GM12801 (cell line): ENCODE data around the gene COL13A1.

Experiments
- CTCF ChIP-seq: IDR thresholded peaks from one replicate; pipeline ENCODE4 v1.5.1; 2011; ENCODE audit warnings: control low read depth; ENCODE audit not compliant: insufficient read length; ENCODE audit errors: extremely low read depth

COL13A1 gene

GRCh38 chr10:69831231-69831855 lies 29.6 kb downstream of the COL13A1 start:
- no peak for TF ChIP-seq CTCF

- no peak for TF ChIP-seq CTCF
Observed at GRCh38 chr10:69835233-69835632, 33.5 kb downstream of the COL13A1 start.

- TF ChIP-seq CTCF: no peak
Observed at GRCh38 chr10:69835875-69836730, 34.4 kb downstream of the COL13A1 start.

- TF ChIP-seq CTCF: no peak
Observed at GRCh38 chr10:69836731-69837030, 35.0 kb downstream of the COL13A1 start.

GRCh38 chr10:69837261-69837660 lies 35.6 kb downstream of the COL13A1 start:
- TF ChIP-seq CTCF: no peak

- TF ChIP-seq CTCF: no peak
Observed at GRCh38 chr10:69838418-69838817, 36.7 kb downstream of the COL13A1 start.

- no peak for TF ChIP-seq CTCF
Observed at GRCh38 chr10:69838853-69839252, 37.1 kb downstream of the COL13A1 start.
